ENCODE measurements around the gene COMMD3. TPM values are rescaled to one million over a fixed set of nuclear protein-coding genes. Genes with fewer than 3 reads are reported as not detected.

Gene COMMD3
- total and polyA plus RNA-seq, 2 of the 8 experiments (the other 6 are each of a cell fraction or from before 2014, with no cell fraction given): 2.3 to 2.7 TPM

DNA sequence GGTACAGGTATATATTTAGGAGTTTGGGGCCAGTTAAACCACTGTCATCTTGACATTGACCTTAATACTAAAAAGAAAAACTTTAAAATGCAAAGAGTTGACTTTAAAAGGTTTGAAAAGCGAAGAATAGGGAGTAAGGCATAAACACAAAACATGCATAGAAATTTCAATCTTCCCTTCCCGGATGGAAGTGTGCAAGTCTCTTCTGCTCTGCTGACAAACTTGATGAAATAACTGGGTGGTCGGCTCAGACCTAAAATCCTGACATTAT lies 25.7 kb downstream of the COMMD3 start:
- H2BK12ac ChIP-seq (ENCODE audit: low read depth, low read length): no peak overlapping the region
- H3K23me2 ChIP-seq (ENCODE audit: low read depth, low read length): peaks cover 7% of the 10 kb centered on the region; the same call in 1 of the 2 replicates
- H3K23ac ChIP-seq (ENCODE audit: insufficient read length): no peak overlapping the region
- H4K8ac ChIP-seq (ENCODE audit: extremely low read depth, insufficient read depth, low read length): no peak overlapping the region
- H3K56ac ChIP-seq (replicated peaks; ENCODE audit: insufficient read length, low read depth, low read length): no peak overlapping the region
- ChIA-PET CTCF (ENCODE audit: partially characterized antibody) (no interaction called here), POLR2A (ENCODE audit: partially characterized antibody) (no interaction called here)
- FAIRE-seq (no peak), DNase-seq (ENCODE audit: low read depth in 1 of 2, low spot score in 2 of 2) (no peak)
- H2BK5ac ChIP-seq (ENCODE audit: low read depth, low read length): no peak overlapping the region
- H3K4me3 ChIP-seq (ENCODE audit: extremely low read depth in 1 of 4, insufficient read depth in 2 of 4, low read depth in 3 of 4, low read length in 4 of 4): no peak overlapping the region
- H3K9me3 ChIP-seq (ENCODE audit: insufficient read depth in 2 of 2, low read depth in 1 of 2, low read length in 1 of 2): no peaks in the 10 kb centered on the region; a peak in 1 of 4 replicates
- TF ChIP-seq CBX8 (IDR thresholded peaks at IDR 0.05; ENCODE audit: borderline replicate concordance, low read depth, low read length) (peak; percentile 25; the same call in 1 of the 2 replicates), SRF (IDR thresholded peaks at IDR 0.05; ENCODE audit: low read depth, low read length) (no peak)
- no peak overlapping the region for H2AFZ ChIP-seq (ENCODE audit: low read length)
- H4K20me1 ChIP-seq (replicated peaks in 1 of 2; ENCODE audit: control insufficient read depth in 1 of 2, insufficient read depth in 2 of 2, low read length in 2 of 2): peaks cover 2 to 14% of the 10 kb centered on the region in 2 experiments
- no peaks in the 10 kb centered on the region for H3K79me1 ChIP-seq (ENCODE audit: low read depth, low read length)
- no peak overlapping the region for H3K27ac ChIP-seq (ENCODE audit: low read depth, low read length)
- H3K4ac ChIP-seq (replicated peaks; ENCODE audit: insufficient read length, low read depth, low read length): no peak overlapping the region
- 40% methylated on average over 3 of the region's 3 CpGs; no CpG with 5 or more reads in 1 of the 2 experiments for WGBS, 2 experiments (ENCODE audit: extremely low coverage in 1 of 2, insufficient coverage in 1 of 2, insufficient read length in 1 of 2, insufficient replicate concordance in 2 of 2, low coverage in 1 of 2, low lambda C conversion rate in 2 of 2, missing lambda C conversion rate in 1 of 2)
- H3K14ac ChIP-seq (ENCODE audit: insufficient read length): no peak overlapping the region
- H3K18ac ChIP-seq (ENCODE audit: extremely low read depth, low read length): no peak overlapping the region
- H3K36me3 ChIP-seq (ENCODE audit: control insufficient read depth in 2 of 4, insufficient read depth in 4 of 4, low read length in 3 of 4): no peaks in the 10 kb centered on the region; a peak in 1 of 8 replicates
- no peak overlapping the region for H4K91ac ChIP-seq (replicated peaks; ENCODE audit: insufficient read length, low read length)
- peaks cover 62 to 100% (median 90%) of the 10 kb centered on the region in 4 experiments for H3K27me3 ChIP-seq (replicated peaks in 1 of 4; ENCODE audit: control insufficient read depth in 3 of 4, extremely low read depth in 1 of 4, insufficient read depth in 3 of 4, low read length in 3 of 4)
- peak overlapping the region in 1 of 2 experiments; percentile 68; a peak in 1 of 4 replicates for H3K4me2 ChIP-seq (ENCODE audit: insufficient read depth in 1 of 2, low read depth in 2 of 2, low read length in 2 of 2)
- H2BK20ac ChIP-seq (ENCODE audit: low read length): no peak overlapping the region
- peaks cover 0 to 7% (median 5%) of the 10 kb centered on the region in 4 experiments; a peak in 4 of 7 replicates for H3K4me1 ChIP-seq (replicated peaks in 1 of 4; ENCODE audit: control insufficient read depth in 3 of 4, insufficient read depth in 4 of 4, low read length in 3 of 4)
- no peaks in the 10 kb centered on the region for H3K79me2 ChIP-seq (ENCODE audit: control insufficient read depth in 1 of 2, insufficient read depth in 2 of 2, low read length in 2 of 2)
- no peak overlapping the region for H2AK5ac ChIP-seq (ENCODE audit: low read depth, low read length)
- no peak overlapping the region for H2BK15ac ChIP-seq (ENCODE audit: low read length)
- H3K9ac ChIP-seq (replicated peaks in 1 of 4; ENCODE audit: extremely low read depth in 1 of 4, low read depth in 3 of 4, low read length in 3 of 4): no peak overlapping the region
- H2BK120ac ChIP-seq (replicated peaks; ENCODE audit: low read depth, low read length): no peak overlapping the region
- no peak overlapping the region for H4K5ac ChIP-seq (ENCODE audit: insufficient read length, low read depth, low read length)

All from H1 (cell line).